Measurements from ENCODE around the gene CSNK2A1.
"Not testable (repeated sequence)": the region's sequence is repeated elsewhere in the genome, so short reads cannot be mapped to it uniquely, and the experiment has no call there.

Gene CSNK2A1

GRCh38 chr20:531608-532007, 12.0 kb downstream of the CSNK2A1 start:
- no peak for DNase-seq

- DNase-seq = no peak
Observed at GRCh38 chr20:530321-530720, 13.3 kb downstream of the CSNK2A1 start.

GRCh38 chr20:528923-529604, 14.5 kb downstream of the CSNK2A1 start:
- DNase-seq = peak; percentile 24

- no peak for DNase-seq
Observed at GRCh38 chr20:527571-527886, 16.1 kb downstream of the CSNK2A1 start.

GRCh38 chr20:521860-522259, 21.7 kb downstream of the CSNK2A1 start:
- DNase-seq = no peak

- no peak for DNase-seq
Observed at GRCh38 chr20:519999-520398, 23.6 kb downstream of the CSNK2A1 start.

- no peak for DNase-seq
Observed at GRCh38 chr20:517221-517620, 26.4 kb downstream of the CSNK2A1 start.

- DNase-seq = no peak
Observed at GRCh38 chr20:516799-517198, 26.8 kb downstream of the CSNK2A1 start.

GRCh38 chr20:515696-516095, 27.9 kb downstream of the CSNK2A1 start:
- no peak for DNase-seq

- no peak for DNase-seq
Observed at GRCh38 chr20:513429-513828, 30.2 kb downstream of the CSNK2A1 start.

GRCh38 chr20:510328-511057, 33.1 kb downstream of the CSNK2A1 start:
- peak; percentile 11 for DNase-seq

- DNase-seq = not testable (repeated sequence)
Observed at GRCh38 chr20:508364-508787, 35.2 kb downstream of the CSNK2A1 start.

- DNase-seq = no peak
Observed at GRCh38 chr20:507761-508332, 35.7 kb downstream of the CSNK2A1 start.

GRCh38 chr20:507006-507758, 36.4 kb downstream of the CSNK2A1 start:
- no peak for DNase-seq

- no peak for DNase-seq
Observed at GRCh38 chr20:504632-505075, 38.9 kb downstream of the CSNK2A1 start.

- no peak for DNase-seq
Observed at GRCh38 chr20:503048-503737, 40.4 kb downstream of the CSNK2A1 start.

GRCh38 chr20:497979-498378, 45.6 kb downstream of the CSNK2A1 start:
- no peak for DNase-seq

GRCh38 chr20:496126-496696, 47.4 kb downstream of the CSNK2A1 start:
- no peak for DNase-seq

GRCh38 chr20:492159-492558, 51.4 kb downstream of the CSNK2A1 start:
- no peak for DNase-seq

- no peak for DNase-seq
Observed at GRCh38 chr20:487655-488054, 55.9 kb downstream of the CSNK2A1 start.

- DNase-seq = no peak
Observed at GRCh38 chr20:483815-484644, 59.6 kb downstream of the CSNK2A1 start.

GRCh38 chr20:481167-481566, 62.4 kb downstream of the CSNK2A1 start:
- DNase-seq = no peak
